Fibroblast of skin of right biceps (primary cell): ENCODE results near the gene NPSR1.
"Not testable (repeated sequence)": the region's sequence is repeated elsewhere in the genome, so short reads cannot be mapped to it uniquely, and the experiment has no call there.

Source experiments
- DNase-seq: peaks from one replicate; pipeline ENCODE4 v3.0.0-alpha.2; 2013

The NPSR1 gene

DNA sequence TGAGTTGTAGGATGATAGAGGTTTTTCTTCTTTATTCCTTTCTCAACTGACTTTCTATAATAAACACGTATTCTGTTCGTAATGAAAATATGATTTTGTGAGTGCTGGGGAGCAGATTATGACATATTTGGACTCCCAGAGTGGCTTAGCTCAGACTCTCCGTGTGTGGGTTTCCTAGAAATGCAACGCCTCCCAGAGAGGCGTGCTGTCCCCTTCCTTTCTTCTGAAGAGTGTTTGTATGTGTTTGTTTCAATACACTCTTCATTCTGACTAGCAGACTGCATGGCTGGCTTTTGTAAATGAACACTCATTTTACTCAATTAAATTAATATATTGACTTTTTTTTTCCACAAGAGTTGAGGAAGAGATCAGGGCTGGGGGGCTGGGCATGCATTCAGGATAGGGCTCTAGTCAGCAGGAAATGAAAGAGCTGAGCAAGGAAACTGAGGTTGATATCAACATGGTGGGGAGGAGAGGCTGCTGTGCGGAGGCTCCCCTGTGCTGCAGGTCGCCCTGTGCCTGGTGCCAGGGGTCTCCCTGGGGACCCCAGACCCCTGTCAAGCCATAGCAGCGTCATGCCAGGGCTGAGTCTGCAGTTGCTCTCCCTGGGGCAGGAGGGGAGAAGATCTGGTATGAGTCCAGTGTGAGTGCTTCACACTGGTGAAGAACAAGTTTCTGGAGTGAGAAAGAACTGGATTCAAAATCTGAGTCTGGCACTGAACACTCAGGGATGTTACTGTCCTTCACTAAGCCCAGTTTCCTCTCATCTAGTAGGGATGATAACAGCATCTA, 221.1 kb downstream of the NPSR1 start:
- DNase-seq: not testable (repeated sequence)

DNA sequence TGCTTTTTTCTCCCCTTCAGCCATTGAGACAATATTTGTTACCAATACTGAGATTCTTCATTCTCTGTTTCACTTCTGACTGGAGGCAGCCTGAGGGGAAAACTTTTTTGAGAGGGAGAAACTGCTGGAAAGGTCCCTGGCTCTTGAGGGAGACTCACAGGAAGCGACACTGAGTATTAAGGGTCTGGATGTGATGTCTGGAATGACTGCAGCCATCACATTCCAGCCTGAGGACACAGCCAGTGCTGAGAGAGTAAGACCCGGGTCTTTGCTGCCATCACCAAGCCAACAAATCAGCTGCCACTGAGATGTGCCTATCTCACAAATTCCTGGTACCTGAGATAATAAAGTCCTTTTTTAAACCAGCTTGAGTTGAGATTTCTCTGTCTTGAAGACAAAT, 221.9 kb downstream of the NPSR1 start:
- no peak for DNase-seq

DNA sequence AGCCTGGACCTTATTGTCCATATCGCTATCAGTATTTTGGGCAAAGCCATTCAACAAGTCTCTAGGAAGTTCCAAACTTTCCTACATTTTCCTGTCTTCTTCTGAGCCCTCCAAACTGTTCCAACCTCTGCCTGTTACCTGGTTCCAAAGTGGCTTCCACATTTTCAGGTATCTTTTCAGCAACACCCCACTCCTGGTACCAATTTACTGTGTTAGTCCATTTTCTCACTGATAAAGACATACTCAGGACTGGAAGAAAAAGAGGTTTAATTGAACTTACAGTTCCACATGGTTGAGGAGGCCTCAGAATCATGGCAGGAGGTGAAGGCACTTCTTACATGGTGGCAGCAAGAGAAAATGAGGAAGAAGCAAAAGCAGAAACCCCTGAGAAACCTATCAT, 225.8 kb downstream of the NPSR1 start:
- not testable (repeated sequence) for DNase-seq

DNA sequence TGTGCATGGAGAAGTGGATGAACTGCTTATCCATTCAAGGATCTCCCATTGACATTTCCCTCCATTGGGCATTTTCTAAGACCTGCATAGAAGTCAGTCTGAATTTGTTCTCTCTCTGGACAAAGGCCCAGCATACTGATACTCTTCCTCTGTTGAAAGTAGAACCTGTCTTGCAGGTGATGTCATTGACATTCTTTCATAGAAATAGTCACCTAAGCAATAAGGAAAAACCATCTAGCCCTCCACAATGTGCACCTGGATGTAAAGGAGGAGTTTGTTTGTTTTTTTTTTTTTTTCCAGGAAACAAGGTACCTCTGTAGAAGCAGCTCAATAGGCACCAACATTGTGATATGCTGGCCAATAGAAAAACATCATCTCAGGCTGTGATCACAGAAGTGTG, 228.8 kb downstream of the NPSR1 start:
- no peak for DNase-seq

DNA sequence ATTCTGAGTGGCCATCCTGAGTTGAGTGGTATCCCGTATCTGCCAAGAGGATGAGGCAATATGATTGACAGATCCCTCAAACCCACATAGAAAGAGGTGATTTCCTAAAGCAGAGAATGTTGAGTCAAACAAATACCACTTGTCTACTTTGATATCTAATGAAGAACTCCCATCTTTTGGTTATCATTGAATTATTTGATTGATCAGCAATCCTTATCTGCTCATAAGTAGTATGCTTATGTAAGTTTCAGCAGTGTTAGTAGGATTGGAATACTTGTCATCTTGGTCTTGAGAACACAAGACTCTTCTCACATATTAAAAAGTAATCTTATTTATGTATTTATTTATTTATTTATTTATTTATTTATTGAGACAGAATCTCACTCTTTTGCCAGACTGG, 231.9 kb downstream of the NPSR1 start:
- no peak for DNase-seq

DNA sequence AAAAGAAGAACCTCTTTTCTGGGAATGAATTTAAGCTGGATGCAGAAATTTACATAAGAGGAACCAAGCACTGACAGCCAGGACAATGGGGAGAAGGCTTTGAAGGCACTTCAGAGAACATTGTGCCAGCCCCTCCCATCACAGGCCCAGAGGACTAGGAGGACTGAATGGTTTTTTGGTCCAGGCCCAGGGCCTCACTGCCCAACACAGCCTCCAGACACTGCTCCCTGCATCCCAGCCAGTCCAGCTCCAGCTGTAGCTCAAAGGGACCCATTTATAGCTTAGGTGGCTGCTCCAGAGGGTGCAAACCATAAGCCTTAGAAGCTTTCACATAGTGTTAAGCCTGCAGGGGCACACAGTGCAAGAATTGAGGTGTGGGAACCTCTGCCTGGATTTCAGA, 237.2 kb downstream of the NPSR1 start:
- DNase-seq: no peak
